Thyroid gland (tissue), 4 donors: ENCODE results near the gene TICAM2. TPM values are rescaled to one million over a fixed set of nuclear protein-coding genes. Genes with fewer than 3 reads are reported as not detected.

Experiments used
- DNase-seq, 2 donors: peaks; one replicate each; pipeline ENCODE4 v3.0.0-alpha.2; 2019
- H3K27ac ChIP-seq, 3 donors: fragments of 200-600 bp; sonication (generic); 1 replicate in 2 of 3; 2 replicates in 1 of 3; pipeline ENCODE4 v1.5.1; 2016 to 2019; ENCODE audit warnings: mild to moderate bottlenecking in 1 of 3, moderate library complexity in 1 of 3
- H3K27me3 ChIP-seq: fragments of 200-600 bp; sonication (generic); one replicate; pipeline ENCODE4 v1.5.1; 2019
- H3K36me3 ChIP-seq, 2 donors: fragments of 200-600 bp; sonication (generic); one replicate each; pipeline ENCODE4 v1.5.1; 2016 to 2019
- H3K4me1 ChIP-seq, 2 donors: fragments of 200-600 bp; sonication (generic); one replicate each; pipeline ENCODE4 v1.5.1; 2017 to 2019
- H3K4me3 ChIP-seq, 3 donors: fragments of 200-600 bp; sonication (generic); replicated peaks in 1 of 3; 1 replicate in 2 of 3; 2 replicates in 1 of 3; pipeline ENCODE4 v1.5.1; 2016; ENCODE audit warnings: mild to moderate bottlenecking in 1 of 3
- H3K9me3 ChIP-seq: fragments of 200-600 bp; sonication (generic); one replicate; pipeline ENCODE4 v1.5.1; 2017
- CTCF ChIP-seq, 6 experiments: fragments of 200-600 bp in 3 of 6; fragments of 450-650 bp in 3 of 6; sonication (generic) in 3 of 6; IDR thresholded peaks; one replicate each; pipeline ENCODE4 v1.5.1; 2016 to 2019; ENCODE audit warnings: antibody characterized with exemption in 6 of 6, mild to moderate bottlenecking in 2 of 6, inconsistent platforms in 1 of 6, moderate library complexity in 1 of 6
- POLR2A ChIP-seq, 2 donors: fragments of 450-650 bp; IDR thresholded peaks; one replicate each; pipeline ENCODE4 v1.6.1; 2017; ENCODE audit warnings: antibody characterized with exemption in 2 of 2, mild to moderate bottlenecking in 2 of 2, moderate library complexity in 1 of 2
- WGBS, 2 donors: methylation state at CpG; one replicate each; pipeline ENCODE4 v1.1.5; 2017; 5-methylcytosine and 5-hydroxymethylcytosine counted together
- intact Hi-C: fragments of 100-400 bp; cut with DNase I; formaldehyde crosslinking; loops from one replicate; pipeline ENCODE4 v1.15.1; 2023
- total RNA-seq, 4 donors: library from RNA; depleted of rRNA; stranded (reverse); fragments of >200 nt; gene quantifications; one replicate each; pipeline ENCODE4 v1.2.3, GENCODE V29; 2016

TICAM2 gene
- total RNA-seq, 4 donors from 2014 or later = 1.1 to 2.0 (median 1.5) TPM

GRCh38 chr5:115588640-115589039 lies 13.6 kb downstream of the TICAM2 start:
- H3K36me3 ChIP-seq = no peaks in the 10 kb centered on the region
- 60% methylated on average over 4 of the region's 4 CpGs for WGBS, 2 donors
- H3K9me3 ChIP-seq = no peaks in the 10 kb centered on the region
- no peak for TF ChIP-seq CTCF (IDR thresholded peaks at IDR 0.05)
- intact Hi-C loops = loop anchor here (5.0 kb wide), 1 partner anchor 281 kb away; no protein-coding TSS in a partner anchor
- DNase-seq = no peak
- no peak overlapping the region for H3K4me3 ChIP-seq
- no peaks in the 10 kb centered on the region for H3K4me1 ChIP-seq
- no peaks in the 10 kb centered on the region for H3K27me3 ChIP-seq
- H3K27ac ChIP-seq = no peak overlapping the region

- 44 to 46% methylated on average over 6 of the region's 6 CpGs for WGBS, 2 donors
- no peak for DNase-seq
- Histone ChIP-seq H3K4me3 (no peak overlapping the region), H3K27me3 (no peaks in the 10 kb centered on the region), H3K4me1 (no peaks in the 10 kb centered on the region), H3K9me3 (no peaks in the 10 kb centered on the region), H3K36me3 (no peaks in the 10 kb centered on the region), H3K27ac (no peak overlapping the region)
- intact Hi-C loops = loop anchor here (5.0 kb wide), 1 partner anchor 279 kb away; no protein-coding TSS in a partner anchor
- TF ChIP-seq CTCF (IDR thresholded peaks at IDR 0.05) = peak in 5 of 6 experiments; percentile 38 to 63 (median 50)
- no peak for TF ChIP-seq POLR2A (IDR thresholded peaks at IDR 0.05)
These were observed 15.6 kb downstream of the TICAM2 start for GRCh38 chr5:115586525-115587146.

- Histone ChIP-seq H3K27me3 (no peaks in the 10 kb centered on the region), H3K9me3 (no peaks in the 10 kb centered on the region), H3K36me3 (no peaks in the 10 kb centered on the region), H3K27ac (no peak overlapping the region), H3K4me3 (no peak overlapping the region), H3K4me1 (no peaks in the 10 kb centered on the region)
- WGBS, 2 donors = 93 to 96% methylated on average over 1 of the region's 1 CpG
- TF ChIP-seq POLR2A (IDR thresholded peaks at IDR 0.05) = no peak
- no peak for TF ChIP-seq CTCF (IDR thresholded peaks at IDR 0.05)
- intact Hi-C loops = loop anchor here (5.0 kb wide), 1 partner anchor 278 kb away; no protein-coding TSS in a partner anchor
- DNase-seq = no peak
These were observed 17.0 kb downstream of the TICAM2 start for GRCh38 chr5:115585265-115585664.

- TF ChIP-seq POLR2A (IDR thresholded peaks at IDR 0.05) = no peak
- no peak for TF ChIP-seq CTCF (IDR thresholded peaks at IDR 0.05)
- no peaks in the 10 kb centered on the region for H3K9me3 ChIP-seq
- H3K36me3 ChIP-seq = no peaks in the 10 kb centered on the region
- intact Hi-C loops = no loop called here
- H3K4me3 ChIP-seq = no peak overlapping the region
- H3K4me1 ChIP-seq = no peaks in the 10 kb centered on the region
- H3K27me3 ChIP-seq = no peaks in the 10 kb centered on the region
- WGBS, 2 donors = 89 to 94% methylated on average over 1 of the region's 1 CpG
- DNase-seq = no peak
- H3K27ac ChIP-seq = no peak overlapping the region
These were observed 17.8 kb downstream of the TICAM2 start for GRCh38 chr5:115584501-115584900.

GRCh38 chr5:115583474-115583873 lies 18.8 kb downstream of the TICAM2 start:
- no peaks in the 10 kb centered on the region for H3K9me3 ChIP-seq
- 80 to 84% methylated on average over 3 of the region's 3 CpGs for WGBS, 2 donors
- intact Hi-C loops = no loop called here
- TF ChIP-seq POLR2A (IDR thresholded peaks at IDR 0.05) = no peak
- no peak for TF ChIP-seq CTCF (IDR thresholded peaks at IDR 0.05)
- H3K27ac ChIP-seq = no peak overlapping the region
- H3K4me1 ChIP-seq = no peaks in the 10 kb centered on the region
- H3K27me3 ChIP-seq = no peaks in the 10 kb centered on the region
- H3K36me3 ChIP-seq = no peaks in the 10 kb centered on the region
- DNase-seq = no peak
- no peak overlapping the region for H3K4me3 ChIP-seq
